Activated CD8-positive, alpha-beta memory T cell treated with anti-CD3 and anti-CD28 coated beads, Interleukin-2, amount 50 U/mL, for 24 hours (primary cell): Measurements from ENCODE around the gene APIP.

Source experiments
- DNase-seq: peaks from one replicate; pipeline ENCODE4 v3.0.0-alpha.2; 2020; ENCODE audit errors: extremely low read depth

APIP gene

DNA sequence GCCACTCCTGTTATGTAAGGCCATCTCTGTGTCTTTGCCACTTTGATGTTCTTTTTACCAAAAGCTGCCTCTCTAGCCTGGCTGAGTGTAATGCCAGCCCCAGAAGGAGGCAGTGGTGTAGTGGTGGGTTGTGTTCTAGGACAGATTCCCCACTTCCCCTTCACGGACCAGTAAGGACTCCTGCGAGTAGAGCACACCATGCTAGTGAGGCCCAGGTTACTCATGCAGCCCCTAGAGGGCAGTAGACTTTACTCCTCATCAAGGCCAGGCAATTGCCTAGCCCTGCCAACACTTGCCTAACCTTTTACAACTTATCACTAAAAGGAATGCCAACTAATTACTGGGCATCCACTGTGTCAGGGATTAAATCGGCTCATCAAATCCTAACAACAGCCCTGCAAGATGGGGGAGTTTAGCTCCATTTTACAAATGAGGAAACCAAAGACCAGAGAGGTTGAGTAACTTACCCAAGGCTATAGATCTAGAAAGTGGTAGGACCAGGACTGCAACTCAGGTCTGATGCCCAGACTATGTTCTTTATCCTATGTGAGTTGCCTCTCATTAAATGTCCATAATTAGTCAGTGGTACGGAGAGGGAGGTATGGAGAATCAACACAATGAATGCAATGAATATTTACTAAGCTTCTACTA is 75.3 kb downstream of the APIP start:
- DNase-seq: no peak

DNA sequence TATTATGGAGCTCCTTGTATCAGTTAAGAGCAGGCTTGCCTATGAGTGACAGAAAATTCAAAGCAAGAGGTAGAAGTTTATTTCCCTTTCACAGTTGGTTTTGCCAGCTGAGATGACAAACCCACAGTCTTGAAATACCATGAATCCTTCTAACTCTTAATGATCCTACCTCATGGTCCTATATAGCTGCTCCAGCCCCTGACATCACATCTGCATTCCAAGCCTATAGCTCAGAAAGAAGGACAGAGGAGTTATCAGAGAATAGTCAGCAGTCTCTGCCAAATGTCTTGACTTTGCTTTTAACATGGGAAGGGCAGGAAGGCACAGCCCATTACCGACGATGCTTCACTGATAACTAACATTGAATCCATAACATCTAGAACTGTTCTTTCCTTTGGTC is 76.2 kb downstream of the APIP start:
- no peak for DNase-seq

DNA sequence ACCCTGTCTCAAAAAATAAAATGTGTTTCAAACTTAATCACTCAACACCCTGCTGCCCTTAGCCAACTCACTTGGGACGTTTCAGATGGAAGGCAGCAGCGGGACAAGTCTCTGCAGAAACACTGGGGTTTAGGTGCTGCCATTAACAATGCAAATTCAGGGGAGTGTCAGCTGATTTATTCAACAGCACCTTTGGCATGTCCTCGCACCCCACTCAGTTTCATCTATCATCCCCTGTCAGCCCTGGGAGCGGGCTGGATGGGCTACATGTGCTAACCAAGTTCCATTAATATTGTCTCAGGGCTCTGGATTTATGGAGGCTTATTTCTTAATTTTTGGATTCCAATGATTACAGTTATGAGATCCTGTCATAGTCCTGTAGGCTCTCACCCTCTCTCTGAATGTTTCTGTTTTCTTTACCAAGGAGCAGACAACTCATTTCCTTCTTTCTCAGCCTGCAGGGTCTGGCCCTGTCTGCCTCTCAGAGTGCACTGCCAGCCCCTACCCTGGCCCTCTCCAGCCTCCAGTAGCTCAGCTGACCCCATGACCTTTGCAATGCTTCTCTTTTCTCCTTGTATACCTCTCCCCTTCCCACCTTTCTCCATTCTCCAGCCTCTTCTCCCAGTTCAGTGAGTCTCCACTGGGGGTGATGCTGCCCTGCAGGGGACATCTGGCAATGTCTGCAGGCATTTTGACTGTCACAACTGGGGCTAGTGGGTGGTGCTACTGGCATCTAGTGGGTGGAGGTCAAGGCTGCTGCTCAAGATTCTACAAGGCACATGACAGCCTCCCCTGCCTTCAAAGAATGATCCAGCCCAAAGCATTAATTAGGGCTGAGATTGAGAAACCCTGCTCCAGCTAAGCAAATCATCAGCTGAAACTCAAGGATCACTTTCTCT is 79.0 kb downstream of the APIP start:
- DNase-seq: no peak

DNA sequence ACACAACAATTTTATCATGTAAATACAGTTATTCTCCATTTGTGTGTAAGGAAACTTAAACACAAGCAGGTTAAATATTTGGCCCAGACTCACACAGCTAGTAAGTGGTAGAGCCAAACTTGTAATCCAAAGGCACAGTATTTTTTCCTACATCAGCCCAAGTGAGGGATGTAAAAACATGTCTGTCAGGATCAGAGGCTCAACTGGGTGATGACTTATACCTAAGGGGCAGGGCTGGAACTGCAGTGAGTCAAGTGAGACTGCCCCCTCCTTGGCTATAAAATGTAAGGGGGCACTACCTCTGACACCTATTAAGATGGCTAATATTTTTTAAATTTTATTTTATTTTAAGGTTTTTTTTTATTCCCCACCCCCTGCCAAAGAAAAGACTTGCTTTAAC is 82.6 kb downstream of the APIP start:
- no peak for DNase-seq
